Activated B cell treated with CpG ODN at 0.5 μM for 24 hours (primary cell): ENCODE measurements around the gene MPC1L. TPM values are rescaled to one million over a fixed set of nuclear protein-coding genes. Genes with fewer than 3 reads are reported as not detected.

Source experiments
- ATAC-seq: fragments of 200-7000 bp; cut with Tn5 transposase; one replicate; pipeline ENCODE4 v1.10.0; 2021; ENCODE audit warnings: low read depth, mild to moderate bottlenecking, moderate library complexity
- CTCF ChIA-PET: fragments of 350-600 bp; sonication (Branson Sonifier 250); formaldehyde crosslinking; loops from one replicate; lab custom pipeline; 2021; ENCODE audit warnings: antibody characterized with exemption; lab: Charles Lee
- POLR2A ChIA-PET: fragments of 350-600 bp; sonication (Branson Sonifier 250); formaldehyde crosslinking; loops from one replicate; lab custom pipeline; 2021; ENCODE audit warnings: antibody characterized with exemption; lab: Charles Lee
- DNase-seq: peaks from one replicate; pipeline ENCODE4 v3.0.0; 2022
- H3K27ac Mint-ChIP-seq: one replicate; pipeline ENCODE4 v1.8.0; 2020; ENCODE audit warnings: mixed read lengths
- H3K27me3 Mint-ChIP-seq: one replicate; pipeline ENCODE4 v1.8.0; 2021; ENCODE audit warnings: mixed read lengths
- H3K36me3 Mint-ChIP-seq: one replicate; pipeline ENCODE4 v1.8.0; 2021; ENCODE audit warnings: low read depth, mixed read lengths
- H3K4me1 Mint-ChIP-seq: one replicate; pipeline ENCODE4 v1.8.0; 2021; ENCODE audit warnings: mixed read lengths
- H3K4me3 Mint-ChIP-seq: one replicate; pipeline ENCODE4 v1.8.0; 2020; ENCODE audit warnings: mild to moderate bottlenecking, mixed read lengths
- H3K9me3 Mint-ChIP-seq: one replicate; pipeline ENCODE4 v1.8.0; 2020; ENCODE audit warnings: mixed read lengths
- CTCF ChIP-seq: fragments of 200-600 bp; IDR thresholded peaks from one replicate; pipeline ENCODE4 v1.8.0; 2022; ENCODE audit warnings: antibody characterized with exemption, mild to moderate bottlenecking
- intact Hi-C: fragments of 100-400 bp; cut with micrococcal nuclease; formaldehyde crosslinking; loops from one replicate; pipeline ENCODE4 v1.15.1; 2024
- total RNA-seq: library from RNA; stranded (reverse); gene quantifications from 2 replicates; pipeline ENCODE4 v1.2.3, GENCODE V29; 2022

MPC1L gene
- total RNA-seq, 1 donor from 2014 or later, result not detected

DNA sequence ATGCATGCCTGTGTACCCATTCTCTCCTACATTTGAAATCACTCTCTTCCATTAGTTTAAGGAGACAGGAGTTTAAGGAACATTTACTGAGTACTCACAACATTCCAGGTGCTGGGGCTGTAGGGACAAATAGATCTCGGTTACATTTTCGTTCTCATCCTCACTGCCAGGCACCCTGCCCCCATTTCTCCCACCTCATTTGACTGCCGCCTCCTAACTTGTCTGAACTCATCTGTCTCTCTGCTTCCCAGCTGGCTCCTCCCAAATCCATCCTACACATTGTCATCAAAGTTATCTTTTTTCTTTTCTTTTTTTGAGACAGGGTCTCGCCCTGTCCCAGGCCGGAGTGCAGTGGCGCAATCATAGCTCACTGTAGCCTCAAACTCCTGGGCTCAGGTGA, 19.8 kb upstream of the MPC1L start:
- intact Hi-C loops, result no loop called here
- no peak for ATAC-seq
- Mint-ChIP-seq H3K36me3 (peaks cover 42% of the 10 kb centered on the region), H3K27ac (no peak overlapping the region), H3K4me1 (no peaks in the 10 kb centered on the region), H3K9me3 (no peaks in the 10 kb centered on the region), H3K4me3 (no peak overlapping the region), H3K27me3 (no peaks in the 10 kb centered on the region)
- ChIA-PET POLR2A (no interaction called here), CTCF (no interaction called here)
- no peak for TF ChIP-seq CTCF
- DNase-seq, result no peak

- TF ChIP-seq CTCF, result no peak
- DNase-seq, result no peak
- H3K36me3 Mint-ChIP-seq, result peaks cover 17% of the 10 kb centered on the region
- ChIA-PET CTCF (no interaction called here), POLR2A (no interaction called here)
- no peak for ATAC-seq
- intact Hi-C loops, result no loop called here
- H3K27ac Mint-ChIP-seq, result no peak overlapping the region
- H3K9me3 Mint-ChIP-seq, result no peaks in the 10 kb centered on the region
- no peaks in the 10 kb centered on the region for H3K4me1 Mint-ChIP-seq
- no peak overlapping the region for H3K4me3 Mint-ChIP-seq
- no peaks in the 10 kb centered on the region for H3K27me3 Mint-ChIP-seq
Observed at GRCh38 chrX:40607381-40607780, 15.8 kb upstream of the MPC1L start.

- DNase-seq (no peak), ATAC-seq (no peak)
- no peaks in the 10 kb centered on the region for H3K27me3 Mint-ChIP-seq
- no peak overlapping the region for H3K27ac Mint-ChIP-seq
- POLR2A ChIA-PET, result no interaction called here
- H3K36me3 Mint-ChIP-seq, result peaks cover 1% of the 10 kb centered on the region
- CTCF ChIA-PET, result no interaction called here
- intact Hi-C loops, result no loop called here
- H3K4me1 Mint-ChIP-seq, result no peaks in the 10 kb centered on the region
- no peaks in the 10 kb centered on the region for H3K9me3 Mint-ChIP-seq
- no peak overlapping the region for H3K4me3 Mint-ChIP-seq
- TF ChIP-seq CTCF, result no peak
Observed at GRCh38 chrX:40612511-40612910, 10.7 kb upstream of the MPC1L start.

- H3K36me3 Mint-ChIP-seq, result no peaks in the 10 kb centered on the region
- no peaks in the 10 kb centered on the region for H3K27me3 Mint-ChIP-seq
- ATAC-seq (no peak), DNase-seq (no peak)
- no peaks in the 10 kb centered on the region for H3K4me1 Mint-ChIP-seq
- no peaks in the 10 kb centered on the region for H3K9me3 Mint-ChIP-seq
- H3K4me3 Mint-ChIP-seq, result no peak overlapping the region
- intact Hi-C loops, result no loop called here
- no peak for TF ChIP-seq CTCF
- CTCF ChIA-PET, result no interaction called here
- no peak overlapping the region for H3K27ac Mint-ChIP-seq
- POLR2A ChIA-PET, result no interaction called here
Observed at GRCh38 chrX:40615976-40616375, 7.3 kb upstream of the MPC1L start.

- Mint-ChIP-seq H3K27ac (no peak overlapping the region), H3K9me3 (no peaks in the 10 kb centered on the region), H3K27me3 (no peaks in the 10 kb centered on the region), H3K36me3 (no peaks in the 10 kb centered on the region), H3K4me1 (no peaks in the 10 kb centered on the region), H3K4me3 (no peak overlapping the region)
- ChIA-PET POLR2A (no interaction called here), CTCF (no interaction called here)
- intact Hi-C loops, result no loop called here
- no peak for TF ChIP-seq CTCF
- no peak for ATAC-seq
- DNase-seq, result no peak
Observed at GRCh38 chrX:40617566-40617965, 5.7 kb upstream of the MPC1L start.
